Epithelial cell of proximal tubule (primary cell): ENCODE data around the gene UST. TPM values are rescaled to one million over a fixed set of nuclear protein-coding genes. Genes with fewer than 3 reads are reported as not detected.

Experiments used
- DNase-seq: peaks from one replicate; pipeline ENCODE4 v3.0.0-alpha.2; 2011; ENCODE audit warnings: low read depth
- H3K4me3 ChIP-seq: 2 replicates; pipeline ENCODE4 v1.5.1; 2011; ENCODE audit warnings: low read depth, mild to moderate bottlenecking, low read length
- CTCF ChIP-seq: conservative IDR thresholded peaks from 2 replicates; pipeline ENCODE4 v1.5.1; 2012; ENCODE audit warnings: low read depth, mild to moderate bottlenecking, low read length
- total RNA-seq: library from RNA; depleted of rRNA; stranded (reverse); fragments of >200 nt; gene quantifications from 2 replicates; pipeline ENCODE4 v1.2.3, GENCODE V29; 2015

Gene UST
- total RNA-seq, 1 donor from 2014 or later: 1.1 TPM

- no peak for TF ChIP-seq CTCF
- no peak for DNase-seq
- H3K4me3 ChIP-seq: no peak overlapping the region
Measured at GRCh38 chr6:148964467-148964866, 217.6 kb downstream of the UST start.

- H3K4me3 ChIP-seq: no peak overlapping the region
- DNase-seq: no peak
- TF ChIP-seq CTCF: no peak
Measured at GRCh38 chr6:148965287-148965686, 218.5 kb downstream of the UST start.

DNA sequence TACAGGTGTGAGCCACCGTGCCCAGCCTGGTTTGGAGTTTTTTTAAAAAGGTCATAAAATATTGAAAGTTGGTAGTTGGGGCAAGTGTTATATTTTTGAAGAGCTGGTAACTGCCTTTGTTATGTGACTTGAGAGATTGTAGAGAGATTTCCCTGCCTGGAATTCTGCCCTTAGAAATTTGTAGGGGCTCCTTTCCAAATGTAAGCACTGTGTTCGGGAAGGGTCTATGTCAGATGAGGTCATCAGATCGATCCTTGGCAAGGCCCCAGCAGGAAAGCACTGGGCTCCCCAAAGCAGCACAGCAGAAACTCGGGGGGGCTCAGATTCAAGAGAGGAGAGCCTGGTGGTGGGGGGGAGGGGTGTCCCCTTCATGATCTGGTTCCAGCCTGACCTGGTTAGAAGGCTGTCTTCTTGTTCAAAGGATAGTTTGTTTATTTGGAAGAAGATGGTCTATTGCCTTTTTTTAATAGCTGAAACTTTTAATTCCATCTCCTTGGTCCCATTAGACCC, 220.2 kb downstream of the UST start:
- no peak for TF ChIP-seq CTCF
- H3K4me3 ChIP-seq: no peak overlapping the region
- DNase-seq: no peak

DNA sequence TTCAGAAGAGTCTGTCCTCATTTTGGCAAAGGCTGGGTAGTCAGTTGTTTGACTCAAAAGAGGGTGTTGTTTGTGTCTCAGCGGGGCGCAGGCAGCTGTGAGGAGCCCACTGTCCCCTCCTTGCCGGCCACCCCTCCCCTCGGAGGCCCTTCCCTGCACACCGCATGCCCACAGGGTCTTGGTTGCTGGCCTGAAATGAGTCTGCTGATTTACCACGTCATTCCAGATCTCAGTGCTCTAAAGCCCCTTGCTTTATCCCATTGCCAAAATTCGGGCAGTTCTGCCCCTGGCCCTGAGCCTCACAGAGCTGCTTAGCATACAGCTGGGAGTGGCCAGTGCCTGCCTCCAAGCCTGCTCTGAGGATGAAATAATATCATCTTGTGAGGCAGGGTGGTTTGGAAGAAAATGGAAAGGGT, 220.7 kb downstream of the UST start:
- no peak for TF ChIP-seq CTCF
- H3K4me3 ChIP-seq: no peak overlapping the region
- DNase-seq: no peak

DNA sequence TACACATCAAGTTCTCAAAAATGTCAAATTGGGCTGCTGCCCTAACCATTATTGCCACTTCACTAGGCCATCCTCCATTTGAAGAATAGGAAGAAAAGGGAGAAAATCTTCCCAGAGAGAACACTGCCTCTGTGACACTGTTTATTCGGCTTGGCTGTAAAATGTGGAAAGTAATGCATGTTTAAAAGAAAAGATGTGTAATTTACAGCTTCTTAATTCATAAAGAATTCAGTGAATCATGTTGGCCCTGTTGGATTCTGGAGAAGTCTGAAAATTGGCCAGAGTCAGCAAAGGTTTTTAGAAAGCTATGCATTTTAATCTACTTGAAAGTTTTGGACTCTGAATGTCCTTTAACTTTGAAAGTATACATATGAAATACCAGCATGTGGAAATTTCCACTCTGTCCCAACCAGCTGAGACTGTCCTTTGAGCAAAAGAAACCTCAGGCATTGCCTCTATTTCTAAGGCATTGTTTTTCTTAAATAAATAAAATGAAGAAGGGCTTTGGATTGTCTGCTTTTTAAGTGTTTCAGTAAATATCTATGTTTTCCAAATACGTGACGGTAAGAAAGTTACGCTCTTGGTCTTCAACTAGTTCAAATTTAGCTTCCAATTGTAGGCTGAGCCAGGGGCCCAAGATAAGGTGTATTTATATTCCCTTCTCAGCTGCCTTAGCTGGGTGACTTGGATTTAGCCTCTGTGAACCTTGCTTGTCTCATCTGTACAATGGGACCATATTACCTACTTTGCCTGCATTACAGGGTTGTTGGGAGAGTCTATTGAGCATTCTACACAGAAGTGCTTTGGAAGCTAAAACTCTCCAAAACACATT, 222.2 kb downstream of the UST start:
- no peak for TF ChIP-seq CTCF
- DNase-seq: no peak

DNA sequence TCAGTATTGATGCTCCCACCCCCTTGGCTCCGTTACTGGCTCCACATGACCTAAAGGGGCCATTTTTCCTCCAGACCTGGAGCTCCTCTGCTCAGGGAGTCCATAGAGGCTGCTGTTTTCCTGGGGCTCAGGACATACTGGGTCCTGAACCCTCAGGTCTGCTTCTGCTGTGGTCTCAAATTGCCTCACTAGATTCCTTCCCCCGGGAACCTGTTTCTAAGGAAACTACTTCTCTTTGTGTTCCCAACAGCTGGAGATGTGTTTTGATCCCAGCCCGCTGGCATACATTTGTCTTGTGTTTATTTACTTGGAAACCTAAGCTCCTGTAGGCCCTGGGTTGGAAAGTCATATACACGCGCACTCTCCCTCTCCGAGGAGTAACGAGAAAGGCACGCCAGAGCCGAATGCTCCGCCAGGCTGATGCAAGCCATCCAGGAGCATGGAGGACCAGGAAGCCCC, 222.8 kb downstream of the UST start:
- no peak for TF ChIP-seq CTCF
- no peak overlapping the region for H3K4me3 ChIP-seq
- no peak for DNase-seq

More for the DNA sequence above, 222.2 kb downstream of the UST start:
- no peak overlapping the region for H3K4me3 ChIP-seq
